Measurements from ENCODE around the gene MNAT1. TPM values are rescaled to one million over a fixed set of nuclear protein-coding genes. Genes with fewer than 3 reads are reported as not detected.
A peak's percentile ranks its signal among the peaks of the same experiment; 100 is the strongest.

The MNAT1 gene
- total and polyA plus RNA-seq, 4 donors: 16.7 to 85.5 (median 21.6) TPM

- H3K27me3 ChIP-seq (ENCODE audit: control insufficient read depth in 3 of 3, insufficient read depth in 3 of 3, low read length in 2 of 3): no peaks in the 10 kb centered on the region
- 93 to 96% methylated on average over 3 of the region's 3 CpGs for WGBS, 2 donors
- peaks cover 0 to 9% (median 5%) of the 10 kb centered on the region in 4 donors for H3K36me3 ChIP-seq (ENCODE audit: control insufficient read depth in 4 of 4, insufficient read depth in 4 of 4, low read length in 4 of 4)
- H3K27ac ChIP-seq (ENCODE audit: low read depth in 1 of 2, low read length in 1 of 2): no peak overlapping the region
- H3K9ac ChIP-seq (ENCODE audit: insufficient read depth in 1 of 2, low read length in 2 of 2): no peak overlapping the region
- peaks cover 0 to 3% (median 0%) of the 10 kb centered on the region in 4 donors for H3K9me3 ChIP-seq (ENCODE audit: control insufficient read depth in 4 of 4, insufficient read depth in 3 of 4, low read length in 3 of 4)
- no peak for TF ChIP-seq CTCF (IDR thresholded peaks at IDR 0.05; ENCODE audit: control extremely low read depth, extremely low read depth)
- no peak for ATAC-seq (ENCODE audit: insufficient read depth, low FRiP score)
- DNase-seq: no peak
- no peak overlapping the region for H3K4me3 ChIP-seq
- peaks cover 0 to 5% (median 0%) of the 10 kb centered on the region in 5 donors for H3K4me1 ChIP-seq (ENCODE audit: control insufficient read depth in 5 of 5, insufficient read depth in 5 of 5, low read length in 5 of 5)
Observed at GRCh38 chr14:60786905-60787304, 52.3 kb downstream of the MNAT1 start.

- no peaks in the 10 kb centered on the region for H3K27me3 ChIP-seq (ENCODE audit: control insufficient read depth in 3 of 3, insufficient read depth in 3 of 3, low read length in 2 of 3)
- WGBS, 2 donors: 81 to 82% methylated on average over 1 of the region's 1 CpG
- DNase-seq: peak in 2 of 3 donors; percentile 56 to 59
Observed at GRCh38 chr14:60789656-60790055, 55.1 kb downstream of the MNAT1 start.

GRCh38 chr14:60790850-60791249 is 56.3 kb downstream of the MNAT1 start:
- Histone ChIP-seq H3K4me1 (ENCODE audit: control insufficient read depth in 5 of 5, insufficient read depth in 5 of 5, low read length in 5 of 5) (peaks cover 0 to 5% (median 0%) of the 10 kb centered on the region in 5 donors), H3K9me3 (ENCODE audit: control insufficient read depth in 4 of 4, insufficient read depth in 3 of 4, low read length in 3 of 4) (peaks cover 0 to 3% (median 0%) of the 10 kb centered on the region in 4 donors), H3K4me3 (no peak overlapping the region), H3K27me3 (ENCODE audit: control insufficient read depth in 3 of 3, insufficient read depth in 3 of 3, low read length in 2 of 3) (no peaks in the 10 kb centered on the region), H3K27ac (ENCODE audit: low read depth in 1 of 2, low read length in 1 of 2) (no peak overlapping the region), H3K36me3 (ENCODE audit: control insufficient read depth in 4 of 4, insufficient read depth in 4 of 4, low read length in 4 of 4) (peaks cover 0 to 9% (median 5%) of the 10 kb centered on the region in 4 donors), H3K9ac (ENCODE audit: insufficient read depth in 1 of 2, low read length in 2 of 2) (no peak overlapping the region)
- no peak for TF ChIP-seq CTCF (IDR thresholded peaks at IDR 0.05; ENCODE audit: control extremely low read depth, extremely low read depth)
- DNase-seq (no peak), ATAC-seq (ENCODE audit: insufficient read depth, low FRiP score) (no peak)
- WGBS, 2 donors: 75 to 90% methylated on average over 1 of the region's 1 CpG

More at GRCh38 chr14:60789656-60790055, 55.1 kb downstream of the MNAT1 start:
- H3K9me3 ChIP-seq (ENCODE audit: control insufficient read depth in 4 of 4, insufficient read depth in 3 of 4, low read length in 3 of 4): peaks cover 0 to 3% (median 0%) of the 10 kb centered on the region in 4 donors
- H3K36me3 ChIP-seq (ENCODE audit: control insufficient read depth in 4 of 4, insufficient read depth in 4 of 4, low read length in 4 of 4): peaks cover 0 to 9% (median 5%) of the 10 kb centered on the region in 4 donors
- no peak overlapping the region for H3K4me3 ChIP-seq
- peaks cover 0 to 5% (median 0%) of the 10 kb centered on the region in 5 donors for H3K4me1 ChIP-seq (ENCODE audit: control insufficient read depth in 5 of 5, insufficient read depth in 5 of 5, low read length in 5 of 5)
- no peak for TF ChIP-seq CTCF (IDR thresholded peaks at IDR 0.05; ENCODE audit: control extremely low read depth, extremely low read depth)
- ATAC-seq (ENCODE audit: insufficient read depth, low FRiP score): no peak
- no peak overlapping the region for H3K27ac ChIP-seq (ENCODE audit: low read depth in 1 of 2, low read length in 1 of 2)
- H3K9ac ChIP-seq (ENCODE audit: insufficient read depth in 1 of 2, low read length in 2 of 2): no peak overlapping the region

- DNase-seq: no peak
- H3K4me1 ChIP-seq (ENCODE audit: control insufficient read depth in 5 of 5, insufficient read depth in 5 of 5, low read length in 5 of 5): no peaks in the 10 kb centered on the region
- no peak overlapping the region for H3K4me3 ChIP-seq
- H3K9me3 ChIP-seq (ENCODE audit: control insufficient read depth in 4 of 4, insufficient read depth in 3 of 4, low read length in 3 of 4): no peaks in the 10 kb centered on the region
- H3K27me3 ChIP-seq (ENCODE audit: control insufficient read depth in 3 of 3, insufficient read depth in 3 of 3, low read length in 2 of 3): no peaks in the 10 kb centered on the region
- no peak overlapping the region for H3K9ac ChIP-seq (ENCODE audit: insufficient read depth in 1 of 2, low read length in 2 of 2)
- H3K27ac ChIP-seq (ENCODE audit: low read depth in 1 of 2, low read length in 1 of 2): no peak overlapping the region
- peaks cover 0 to 13% (median 3%) of the 10 kb centered on the region in 4 donors for H3K36me3 ChIP-seq (ENCODE audit: control insufficient read depth in 4 of 4, insufficient read depth in 4 of 4, low read length in 4 of 4)
- no peak for TF ChIP-seq CTCF (IDR thresholded peaks at IDR 0.05; ENCODE audit: control extremely low read depth, extremely low read depth)
- ATAC-seq (ENCODE audit: insufficient read depth, low FRiP score): no peak
Observed at GRCh38 chr14:60796434-60796833, 61.9 kb downstream of the MNAT1 start.

Data from lung (tissue), 12 donors.